ENCODE measurements around the gene NCBP2L.

Gene NCBP2L

GRCh38 chrX:107741404-107741790, 36.1 kb upstream of the NCBP2L start:
- no peak for TF ChIP-seq JUND (IDR thresholded peaks at IDR 0.05; ENCODE audit: low read depth)
- DNase-seq (ENCODE audit: low read depth in 1 of 2, low spot score in 1 of 2): no peak
- in situ Hi-C loops (cut with HindIII; ENCODE audit: low pct_unique_long_range_greater_than_20kb, low sequenced_read_pairs): no loop called here

DNA sequence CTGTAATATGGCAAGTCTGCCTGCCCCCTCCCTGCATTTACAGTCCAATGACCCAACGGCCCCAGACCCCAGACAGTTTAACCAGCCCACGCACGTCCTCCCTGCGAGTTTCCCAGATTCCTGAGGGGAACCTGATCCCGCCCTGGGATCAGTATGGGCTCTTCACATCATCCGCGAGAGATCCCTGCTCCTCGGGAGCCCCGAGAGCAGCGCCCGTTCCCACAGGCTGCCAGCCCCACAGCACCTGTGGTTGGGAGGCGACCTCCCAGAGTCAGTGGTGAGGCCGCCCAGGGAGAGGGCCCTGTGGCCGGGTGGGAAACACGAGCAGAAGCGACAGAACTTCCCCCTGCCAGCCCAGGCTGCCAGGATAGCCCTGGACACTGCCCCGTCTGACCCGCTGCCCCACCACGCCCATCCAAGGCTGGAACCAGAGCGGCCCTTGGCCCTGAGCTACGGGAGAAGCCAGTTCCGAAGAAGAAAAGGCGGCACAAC, 34.8 kb upstream of the NCBP2L start:
- TF ChIP-seq JUND (IDR thresholded peaks at IDR 0.05; ENCODE audit: low read depth): no peak
- in situ Hi-C loops (cut with HindIII; ENCODE audit: low pct_unique_long_range_greater_than_20kb, low sequenced_read_pairs): no loop called here
- DNase-seq (ENCODE audit: low read depth in 1 of 2, low spot score in 1 of 2): no peak

GRCh38 chrX:107743995-107744394, 33.5 kb upstream of the NCBP2L start:
- in situ Hi-C loops (cut with HindIII; ENCODE audit: low pct_unique_long_range_greater_than_20kb, low sequenced_read_pairs): no loop called here
- TF ChIP-seq JUND (IDR thresholded peaks at IDR 0.05; ENCODE audit: low read depth): no peak
- DNase-seq (ENCODE audit: low read depth in 1 of 2, low spot score in 1 of 2): no peak

DNA sequence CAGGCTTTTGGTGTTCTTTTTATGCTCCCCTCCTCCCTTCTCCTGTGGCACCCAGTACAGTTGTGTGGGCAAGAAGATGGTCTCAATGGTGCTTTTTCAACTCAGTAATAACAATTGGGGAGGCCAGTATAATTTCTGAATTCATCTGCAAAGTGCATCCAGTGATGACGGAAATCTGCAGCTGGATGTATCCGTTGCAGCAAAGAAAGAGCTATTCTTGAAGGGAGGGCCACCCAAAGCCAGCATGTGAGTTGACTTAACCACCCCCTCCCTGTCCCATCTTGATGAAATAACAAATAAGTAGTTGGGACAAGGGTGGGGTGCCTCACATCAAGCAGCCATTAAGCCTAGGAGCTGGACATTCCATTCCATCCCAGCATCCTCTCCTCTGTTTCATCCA, 32.7 kb upstream of the NCBP2L start:
- no peak for DNase-seq (ENCODE audit: low read depth in 1 of 2, low spot score in 1 of 2)
- no peak for TF ChIP-seq JUND (IDR thresholded peaks at IDR 0.05; ENCODE audit: low read depth)
- in situ Hi-C loops (cut with HindIII; ENCODE audit: low pct_unique_long_range_greater_than_20kb, low sequenced_read_pairs): no loop called here

DNA sequence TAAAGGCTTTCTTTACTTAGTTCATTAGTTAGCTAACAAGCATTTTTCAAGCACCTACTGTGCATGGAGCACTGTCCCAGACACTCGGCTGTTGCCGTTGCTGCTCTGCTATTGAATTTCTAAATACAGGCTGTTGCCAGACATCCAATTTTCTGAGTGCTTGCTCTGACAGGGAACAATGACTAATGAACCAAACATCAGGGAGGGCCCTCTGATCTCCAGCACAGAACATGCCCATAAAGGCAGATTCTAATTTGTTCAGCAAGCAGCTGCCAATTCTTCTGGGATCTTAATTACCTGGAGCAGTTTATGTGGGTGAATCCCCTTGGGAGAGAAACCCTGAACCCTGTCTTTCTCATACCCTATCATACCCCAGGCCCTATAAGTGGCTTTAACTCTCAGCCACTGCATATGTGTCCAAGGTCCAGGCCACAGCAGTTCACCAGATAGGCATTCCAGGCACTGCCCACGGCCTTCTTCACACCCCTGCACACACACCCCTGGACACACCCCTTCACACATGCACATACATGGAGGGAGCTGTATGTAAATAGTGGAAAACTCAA, 29.9 kb upstream of the NCBP2L start:
- no peak for DNase-seq (ENCODE audit: low read depth in 1 of 2, low spot score in 1 of 2)
- TF ChIP-seq JUND (IDR thresholded peaks at IDR 0.05; ENCODE audit: low read depth): no peak
- in situ Hi-C loops (cut with HindIII; ENCODE audit: low pct_unique_long_range_greater_than_20kb, low sequenced_read_pairs): no loop called here

DNA sequence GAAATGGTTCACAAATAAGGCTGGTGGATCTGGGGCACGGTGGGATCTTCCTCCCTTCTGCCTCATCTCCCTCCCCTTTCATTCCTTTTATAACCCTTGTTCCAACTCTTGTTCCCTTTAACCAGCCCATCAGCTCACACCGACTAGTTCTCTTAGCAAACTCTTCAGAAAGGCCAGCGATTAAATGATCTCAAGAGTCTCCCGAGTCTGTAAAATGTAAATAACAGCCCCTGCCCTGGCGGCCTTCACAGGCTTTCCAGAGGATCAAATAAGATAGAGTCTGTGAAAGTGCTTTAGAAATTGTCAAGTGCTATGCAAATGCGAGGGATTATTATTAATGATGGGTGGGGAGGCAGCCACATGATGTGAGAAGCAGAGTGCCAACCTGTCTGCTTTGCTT, 29.0 kb upstream of the NCBP2L start:
- in situ Hi-C loops (cut with HindIII; ENCODE audit: low pct_unique_long_range_greater_than_20kb, low sequenced_read_pairs): no loop called here
- no peak for DNase-seq (ENCODE audit: low read depth in 1 of 2, low spot score in 1 of 2)
- no peak for TF ChIP-seq JUND (IDR thresholded peaks at IDR 0.05; ENCODE audit: low read depth)

- DNase-seq (ENCODE audit: low read depth in 1 of 2, low spot score in 1 of 2): no peak
- in situ Hi-C loops (cut with HindIII; ENCODE audit: low pct_unique_long_range_greater_than_20kb, low sequenced_read_pairs): no loop called here
- no peak for TF ChIP-seq JUND (IDR thresholded peaks at IDR 0.05; ENCODE audit: low read depth)
Observed at GRCh38 chrX:107750263-107750662, 27.3 kb upstream of the NCBP2L start.

DNA sequence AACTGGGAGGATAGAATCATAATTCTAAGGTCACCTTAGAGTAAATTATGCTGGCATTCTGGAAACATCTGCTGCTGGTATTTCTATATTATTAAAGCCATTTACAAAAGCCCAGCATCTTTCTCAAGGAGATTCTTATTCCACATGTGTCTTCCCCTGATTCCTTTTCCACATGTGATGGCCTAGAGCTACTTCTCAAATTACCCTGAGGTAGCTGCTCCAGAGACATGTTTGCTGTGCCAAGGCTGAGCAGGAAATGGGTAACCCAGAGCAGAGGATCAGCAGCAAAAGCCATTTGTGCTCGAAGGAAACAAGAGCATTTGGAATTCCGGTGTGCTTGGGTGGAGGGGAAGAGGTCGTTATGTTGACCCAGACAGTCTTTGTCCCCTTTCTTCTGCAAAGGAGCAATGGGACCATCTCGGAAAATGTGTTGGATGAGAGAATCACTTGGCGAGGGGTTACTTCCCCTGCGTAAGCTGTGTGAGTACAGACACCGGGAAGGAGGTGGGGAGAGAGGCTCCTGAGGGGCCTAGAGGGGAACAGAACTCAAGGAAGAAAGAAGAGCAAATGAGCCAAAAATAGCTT, 26.6 kb upstream of the NCBP2L start:
- no peak for TF ChIP-seq JUND (IDR thresholded peaks at IDR 0.05; ENCODE audit: low read depth)
- in situ Hi-C loops (cut with HindIII; ENCODE audit: low pct_unique_long_range_greater_than_20kb, low sequenced_read_pairs): no loop called here
- DNase-seq (ENCODE audit: low read depth in 1 of 2, low spot score in 1 of 2): no peak

GRCh38 chrX:107752043-107752442, 25.5 kb upstream of the NCBP2L start:
- in situ Hi-C loops (cut with HindIII; ENCODE audit: low pct_unique_long_range_greater_than_20kb, low sequenced_read_pairs): no loop called here
- DNase-seq (ENCODE audit: low read depth in 1 of 2, low spot score in 1 of 2): no peak
- no peak for TF ChIP-seq JUND (IDR thresholded peaks at IDR 0.05; ENCODE audit: low read depth)

- DNase-seq (ENCODE audit: low read depth in 1 of 2, low spot score in 1 of 2): no peak
- in situ Hi-C loops (cut with HindIII; ENCODE audit: low pct_unique_long_range_greater_than_20kb, low sequenced_read_pairs): no loop called here
- no peak for TF ChIP-seq JUND (IDR thresholded peaks at IDR 0.05; ENCODE audit: low read depth)
Observed at GRCh38 chrX:107752714-107753113, 24.8 kb upstream of the NCBP2L start.

- in situ Hi-C loops (cut with HindIII; ENCODE audit: low pct_unique_long_range_greater_than_20kb, low sequenced_read_pairs): no loop called here
- no peak for DNase-seq (ENCODE audit: low read depth in 1 of 2, low spot score in 1 of 2)
Observed at GRCh38 chrX:107753187-107753586, 24.3 kb upstream of the NCBP2L start.

GRCh38 chrX:107755721-107756120, 21.8 kb upstream of the NCBP2L start:
- DNase-seq (ENCODE audit: low read depth in 1 of 2, low spot score in 1 of 2): no peak
- in situ Hi-C loops (cut with HindIII; ENCODE audit: low pct_unique_long_range_greater_than_20kb, low sequenced_read_pairs): no loop called here
- TF ChIP-seq JUND (IDR thresholded peaks at IDR 0.05; ENCODE audit: low read depth): no peak

More at GRCh38 chrX:107753187-107753586, 24.3 kb upstream of the NCBP2L start:
- TF ChIP-seq JUND (IDR thresholded peaks at IDR 0.05; ENCODE audit: low read depth): no peak

DNA sequence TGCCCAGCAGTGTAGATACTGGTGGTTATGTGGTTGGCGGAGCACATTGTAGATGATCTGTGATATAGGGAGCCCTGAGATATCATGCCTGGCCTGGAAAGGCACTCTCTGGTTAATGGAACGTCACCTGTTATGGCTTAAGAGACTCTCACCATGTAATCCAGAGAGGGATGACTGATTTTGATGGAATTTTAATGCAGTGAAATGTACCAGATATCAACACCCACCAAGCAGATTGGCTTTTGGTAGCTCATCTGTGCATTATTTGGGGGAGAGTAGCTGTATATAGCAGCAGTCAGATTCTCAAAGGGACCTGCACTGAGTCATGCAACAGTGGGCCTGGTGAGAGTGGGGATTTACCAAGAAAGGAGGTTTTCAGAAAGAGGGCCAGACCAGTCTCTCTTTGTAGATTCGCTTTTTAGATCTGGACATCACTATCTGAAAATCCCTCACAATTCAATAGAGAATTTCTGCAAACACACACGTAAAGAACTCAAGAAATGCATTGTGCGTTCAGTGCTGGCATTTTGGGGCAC, 19.2 kb upstream of the NCBP2L start:
- in situ Hi-C loops (cut with HindIII; ENCODE audit: low pct_unique_long_range_greater_than_20kb, low sequenced_read_pairs): no loop called here
- no peak for TF ChIP-seq JUND (IDR thresholded peaks at IDR 0.05; ENCODE audit: low read depth)

More for the DNA sequence above, 19.2 kb upstream of the NCBP2L start:
- DNase-seq (ENCODE audit: low read depth in 1 of 2, low spot score in 1 of 2): no peak
